IPS-NIHi11 (cell line): ENCODE results near the gene RAPGEF4.

ENCODE experiments used
- DNase-seq: peaks from one replicate; pipeline ENCODE4 v3.0.0; 2012; ENCODE audit warnings: mixed read lengths, low spot score

The RAPGEF4 gene

GRCh38 chr2:172967036-172967982, 231.7 kb downstream of the RAPGEF4 start:
- DNase-seq: no peak

GRCh38 chr2:172968061-172968469, 232.4 kb downstream of the RAPGEF4 start:
- DNase-seq: no peak

- no peak for DNase-seq
Measured at GRCh38 chr2:172969166-172969565, 233.5 kb downstream of the RAPGEF4 start.

GRCh38 chr2:172969609-172970008, 234.0 kb downstream of the RAPGEF4 start:
- no peak for DNase-seq

- DNase-seq: no peak
Measured at GRCh38 chr2:172970660-172971059, 235.0 kb downstream of the RAPGEF4 start.

GRCh38 chr2:172972005-172972619, 236.5 kb downstream of the RAPGEF4 start:
- peak; percentile 87 for DNase-seq

- no peak for DNase-seq
Measured at GRCh38 chr2:172974762-172975161, 239.1 kb downstream of the RAPGEF4 start.

- no peak for DNase-seq
Measured at GRCh38 chr2:172976116-172976515, 240.5 kb downstream of the RAPGEF4 start.

- DNase-seq: no peak
Measured at GRCh38 chr2:172976816-172977215, 241.2 kb downstream of the RAPGEF4 start.

GRCh38 chr2:172977270-172978062, 241.8 kb downstream of the RAPGEF4 start:
- DNase-seq: peak; percentile 28

- DNase-seq: no peak
Measured at GRCh38 chr2:172978063-172978383, 242.4 kb downstream of the RAPGEF4 start.

GRCh38 chr2:172985139-172985892, 249.7 kb downstream of the RAPGEF4 start:
- DNase-seq: no peak

- no peak for DNase-seq
Measured at GRCh38 chr2:172986040-172986439, 250.4 kb downstream of the RAPGEF4 start.

GRCh38 chr2:172988728-172989127, 253.1 kb downstream of the RAPGEF4 start:
- DNase-seq: no peak

- no peak for DNase-seq
Measured at GRCh38 chr2:172991031-172991430, 255.4 kb downstream of the RAPGEF4 start.

GRCh38 chr2:172993139-172993538, 257.5 kb downstream of the RAPGEF4 start:
- DNase-seq: no peak

GRCh38 chr2:172993931-172994717, 258.5 kb downstream of the RAPGEF4 start:
- no peak for DNase-seq

- no peak for DNase-seq
Measured at GRCh38 chr2:172994864-172995263, 259.2 kb downstream of the RAPGEF4 start.

GRCh38 chr2:172995323-172996244, 259.9 kb downstream of the RAPGEF4 start:
- peak; percentile 53 for DNase-seq

GRCh38 chr2:172996387-172996961, 260.8 kb downstream of the RAPGEF4 start:
- DNase-seq: no peak
